Peyer's patch (tissue), 4 donors: ENCODE measurements around the gene LAMA4. TPM values are rescaled to one million over a fixed set of nuclear protein-coding genes. Genes with fewer than 3 reads are reported as not detected.

Source experiments
- DNase-seq, 3 donors: peaks; one replicate each; pipeline ENCODE4 v3.0.0-alpha.2; 2017 to 2019
- H3K27ac ChIP-seq, 4 donors: fragments of 200-600 bp; sonication (generic); one replicate each; pipeline ENCODE4 v1.5.1; 2016 to 2019
- H3K27me3 ChIP-seq, 2 donors: fragments of 200-600 bp; sonication (generic); one replicate each; pipeline ENCODE4 v1.5.1; 2019
- H3K36me3 ChIP-seq, 3 donors: fragments of 200-600 bp; sonication (generic); one replicate each; pipeline ENCODE4 v1.5.1; 2016 to 2019
- H3K4me1 ChIP-seq, 4 donors: fragments of 200-600 bp; sonication (generic); one replicate each; pipeline ENCODE4 v1.5.1; 2016 to 2019
- H3K4me3 ChIP-seq, 4 donors: fragments of 200-600 bp; sonication (generic); 1 replicate in 3 of 4; 2 replicates in 1 of 4; pipeline ENCODE4 v1.5.1; 2016 to 2019; ENCODE audit warnings: mild to moderate bottlenecking in 1 of 4
- H3K9me3 ChIP-seq, 4 donors: fragments of 200-600 bp; sonication (generic); one replicate each; pipeline ENCODE4 v1.5.1; 2016 to 2019; ENCODE audit warnings: mild to moderate bottlenecking in 1 of 4
- CTCF ChIP-seq, 6 experiments: fragments of 450-650 bp in 4 of 6; fragments of 200-600 bp in 2 of 6; sonication (generic) in 1 of 6; IDR thresholded peaks; one replicate each; pipeline ENCODE4 v1.5.1; 2017 to 2019; ENCODE audit warnings: antibody characterized with exemption in 6 of 6, mild to moderate bottlenecking in 3 of 6, moderate library complexity in 1 of 6
- POLR2A ChIP-seq, 2 donors: fragments of 450-650 bp; IDR thresholded peaks; one replicate each; pipeline ENCODE4 v1.5.1; 2017; ENCODE audit warnings: antibody characterized with exemption in 2 of 2, mild to moderate bottlenecking in 2 of 2, moderate library complexity in 2 of 2
- total RNA-seq, 4 donors: library from RNA; depleted of rRNA; stranded (reverse); fragments of >200 nt; gene quantifications; one replicate each; pipeline ENCODE4 v1.1.0, GENCODE V29; 2016

Gene LAMA4
- total RNA-seq, 4 donors from 2014 or later = 10.0 to 99.0 (median 28.9) TPM

DNA sequence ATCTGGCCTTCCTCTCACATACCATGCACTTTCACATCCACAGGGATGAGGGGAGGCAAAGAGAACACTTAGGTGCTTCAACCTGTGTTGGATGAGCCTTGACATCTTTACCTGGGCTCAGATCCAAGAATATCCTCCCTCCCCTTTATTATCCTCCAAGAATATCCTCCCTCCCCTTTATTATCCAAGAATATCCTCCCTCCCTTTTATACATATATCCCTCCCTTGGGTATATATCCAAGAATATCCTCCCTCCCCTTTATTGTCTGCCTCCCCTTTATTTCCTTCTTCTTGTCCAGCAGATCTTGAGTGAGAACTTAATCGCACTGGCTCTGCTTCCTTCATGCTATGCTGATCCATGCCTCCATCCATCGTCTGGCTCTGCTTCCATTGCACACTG is 30.3 kb downstream of the LAMA4 start:
- Histone ChIP-seq H3K27ac (peak overlapping the region in 3 of 4 donors; percentile 14 to 81 (median 20)), H3K4me3 (no peak overlapping the region), H3K36me3 (no peaks in the 10 kb centered on the region), H3K4me1 (peaks cover 0 to 8% (median 0%) of the 10 kb centered on the region in 4 donors), H3K9me3 (no peaks in the 10 kb centered on the region), H3K27me3 (no peaks in the 10 kb centered on the region)
- TF ChIP-seq POLR2A (IDR thresholded peaks at IDR 0.05) (no peak), CTCF (IDR thresholded peaks at IDR 0.05) (no peak)
- DNase-seq = no peak

- no peaks in the 10 kb centered on the region for H3K36me3 ChIP-seq
- no peak overlapping the region for H3K4me3 ChIP-seq
- peaks cover 0 to 8% (median 0%) of the 10 kb centered on the region in 4 donors for H3K4me1 ChIP-seq
- no peaks in the 10 kb centered on the region for H3K27me3 ChIP-seq
- no peaks in the 10 kb centered on the region for H3K9me3 ChIP-seq
- DNase-seq = no peak
- peak overlapping the region; percentile 20 to 81 (median 40) for H3K27ac ChIP-seq
- no peak for TF ChIP-seq CTCF (IDR thresholded peaks at IDR 0.05)
- TF ChIP-seq POLR2A (IDR thresholded peaks at IDR 0.05) = no peak
Observed at GRCh38 chr6:112223070-112223861, 31.1 kb downstream of the LAMA4 start.

DNA sequence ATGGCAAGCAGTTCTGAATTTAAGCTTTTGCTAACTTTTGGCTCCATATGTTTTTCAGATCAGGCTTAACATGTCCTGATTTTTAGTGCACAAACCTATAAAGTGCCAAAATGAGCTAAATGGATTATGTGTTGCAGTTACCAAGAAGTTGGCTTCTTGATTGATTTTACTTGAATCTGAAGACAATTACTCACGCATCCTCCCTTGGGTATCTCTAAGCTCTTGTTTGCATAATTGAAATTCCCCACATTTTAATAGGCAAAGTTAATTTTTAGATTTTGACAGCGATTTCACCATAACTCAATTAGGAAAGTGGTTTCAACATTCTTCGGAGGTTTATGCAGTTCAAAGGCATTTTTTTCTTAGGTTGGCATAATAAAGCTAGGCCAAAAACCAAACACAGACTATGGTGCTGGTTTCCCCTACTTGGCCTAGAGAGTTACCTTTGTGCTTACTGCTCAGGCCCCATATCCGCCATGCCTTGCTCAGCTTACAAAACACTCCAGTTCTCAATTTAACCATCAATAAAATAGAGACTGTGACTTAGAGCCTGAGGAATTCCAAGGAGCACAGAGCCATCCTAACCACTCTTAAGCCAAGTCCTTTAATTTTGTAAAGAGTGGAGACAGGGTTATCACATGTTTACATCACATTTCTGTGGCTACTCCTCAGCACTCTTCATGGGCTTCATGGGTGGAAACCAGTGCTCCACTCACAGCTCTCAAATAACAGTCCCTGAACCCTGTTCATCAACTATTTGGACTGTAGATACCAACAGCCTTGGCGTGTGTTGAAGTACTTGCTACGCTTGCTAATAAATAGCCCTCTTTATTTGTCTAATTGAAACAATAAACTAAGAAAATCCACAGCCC is 32.1 kb downstream of the LAMA4 start:
- Histone ChIP-seq H3K36me3 (no peaks in the 10 kb centered on the region), H3K9me3 (no peaks in the 10 kb centered on the region), H3K27me3 (no peaks in the 10 kb centered on the region), H3K27ac (peak overlapping the region; percentile 32 to 81 (median 56)), H3K4me1 (peaks cover 0 to 5% (median 0%) of the 10 kb centered on the region in 4 donors), H3K4me3 (no peak overlapping the region)
- no peak for TF ChIP-seq CTCF (IDR thresholded peaks at IDR 0.05)
- no peak for TF ChIP-seq POLR2A (IDR thresholded peaks at IDR 0.05)
- no peak for DNase-seq

DNA sequence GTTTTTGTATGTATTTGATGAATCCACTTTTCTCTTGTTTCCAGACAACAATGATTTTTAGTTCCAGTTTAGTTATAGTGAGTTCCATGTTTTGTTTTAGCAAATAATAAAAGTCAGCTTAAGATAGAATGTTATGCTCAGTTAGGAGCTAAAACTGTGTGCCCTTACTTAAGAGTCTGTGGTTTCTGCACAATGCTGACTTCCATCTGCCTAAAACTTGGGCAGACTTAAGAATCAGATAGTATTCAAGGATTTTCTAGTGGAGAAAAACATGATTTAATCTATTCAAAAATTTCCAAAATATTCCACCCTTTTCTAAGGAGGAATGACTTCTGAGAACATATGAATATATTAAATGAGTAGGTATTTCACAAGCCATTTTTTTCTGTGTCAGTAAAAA is 32.8 kb downstream of the LAMA4 start:
- Histone ChIP-seq H3K27ac (peak overlapping the region in 2 of 4 donors; percentile 12 to 81), H3K4me1 (peaks cover 0 to 5% (median 0%) of the 10 kb centered on the region in 4 donors), H3K9me3 (no peaks in the 10 kb centered on the region), H3K4me3 (no peak overlapping the region), H3K27me3 (no peaks in the 10 kb centered on the region), H3K36me3 (no peaks in the 10 kb centered on the region)
- TF ChIP-seq POLR2A (IDR thresholded peaks at IDR 0.05) (no peak), CTCF (IDR thresholded peaks at IDR 0.05) (no peak)
- DNase-seq = no peak

DNA sequence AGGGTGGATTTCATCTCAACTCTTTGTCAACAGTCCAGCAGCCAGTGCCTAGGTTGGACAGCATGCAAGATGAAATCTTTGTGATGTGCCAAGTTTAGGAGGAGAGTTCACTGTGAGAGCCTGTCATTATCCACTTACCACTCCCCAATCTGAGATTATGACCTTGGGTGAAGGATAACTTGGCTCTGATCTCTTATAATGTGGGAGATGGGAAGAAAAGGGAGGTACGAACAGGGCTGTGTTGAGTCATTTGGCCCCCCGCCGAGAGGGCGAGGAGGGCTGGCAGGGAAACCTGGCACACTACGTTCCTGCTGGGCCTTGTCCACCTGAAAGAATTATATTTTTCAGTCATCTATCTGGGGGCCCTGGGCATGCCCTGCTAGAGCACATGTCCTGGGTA is 35.8 kb downstream of the LAMA4 start:
- Histone ChIP-seq H3K9me3 (no peaks in the 10 kb centered on the region), H3K4me3 (no peak overlapping the region), H3K36me3 (no peaks in the 10 kb centered on the region), H3K4me1 (peaks cover 0 to 5% (median 0%) of the 10 kb centered on the region in 4 donors), H3K27me3 (no peaks in the 10 kb centered on the region), H3K27ac (peak overlapping the region in 2 of 4 donors; percentile 14 to 34)
- DNase-seq = no peak
- no peak for TF ChIP-seq POLR2A (IDR thresholded peaks at IDR 0.05)
- TF ChIP-seq CTCF (IDR thresholded peaks at IDR 0.05) = no peak
